CD4-positive, alpha-beta T cell treated with Interleukin-4 for 4 hours (primary cell): ENCODE data around the gene STK32B.

Experiments used
- DNase-seq: peaks from one replicate; pipeline ENCODE4 v3.0.0-alpha.2; 2020

STK32B gene

DNA sequence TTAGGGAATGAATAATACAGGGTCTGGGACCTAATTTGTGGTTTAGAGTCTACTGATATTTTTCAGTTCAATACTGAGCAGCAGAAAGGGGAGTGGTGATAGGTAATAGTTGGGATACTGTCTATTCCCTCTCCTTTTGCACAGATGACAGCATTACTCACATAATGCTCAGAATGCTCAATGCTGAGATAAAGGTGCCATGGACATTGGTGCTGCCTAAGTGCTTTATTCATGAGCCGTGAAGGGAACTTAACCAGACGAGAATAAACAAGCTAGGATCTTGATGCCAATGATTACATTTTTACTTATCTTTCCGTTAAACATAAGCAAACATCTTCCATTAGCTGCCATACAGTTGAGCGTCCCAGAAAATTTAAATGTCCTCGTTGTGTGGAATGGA, 75.6 kb downstream of the STK32B start:
- DNase-seq: no peak

DNA sequence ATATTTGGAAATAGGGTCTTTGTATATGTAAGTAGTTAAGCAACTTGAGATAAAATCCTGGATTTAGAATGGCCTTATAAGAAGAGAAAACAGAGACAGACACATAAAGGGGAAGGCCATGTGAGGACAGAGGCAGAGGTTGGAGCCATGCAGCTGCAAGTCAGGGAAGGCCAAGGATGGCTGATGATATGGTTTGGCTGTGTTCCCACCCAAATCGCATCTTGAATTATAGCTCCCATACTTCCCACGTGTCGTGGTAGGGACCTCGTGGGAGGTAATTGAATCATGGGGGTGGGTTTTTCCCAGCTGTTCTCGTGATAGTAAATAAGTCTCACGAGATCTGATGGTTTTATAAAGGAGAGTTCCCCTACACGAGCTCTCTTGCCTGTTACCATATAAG, 76.3 kb downstream of the STK32B start:
- no peak for DNase-seq

DNA sequence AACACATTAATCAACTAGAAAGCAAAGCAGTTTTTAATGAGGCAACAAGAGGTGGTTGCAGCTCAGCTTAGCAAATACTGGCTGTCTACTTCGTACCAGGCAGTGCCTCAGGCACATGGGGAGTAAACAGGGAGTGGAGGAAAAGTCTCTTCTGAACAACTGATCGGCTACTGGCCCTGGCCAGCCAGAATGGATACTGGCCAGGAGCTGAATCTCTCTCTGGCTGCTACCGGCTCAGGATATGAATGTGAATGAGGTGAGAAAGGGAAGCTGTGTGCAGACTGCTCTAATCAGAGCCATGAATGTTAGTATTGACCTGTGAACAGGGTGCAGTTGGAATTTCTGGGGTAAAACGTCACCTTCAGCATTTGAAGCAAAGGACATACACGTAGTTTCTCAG, 77.3 kb downstream of the STK32B start:
- no peak for DNase-seq

DNA sequence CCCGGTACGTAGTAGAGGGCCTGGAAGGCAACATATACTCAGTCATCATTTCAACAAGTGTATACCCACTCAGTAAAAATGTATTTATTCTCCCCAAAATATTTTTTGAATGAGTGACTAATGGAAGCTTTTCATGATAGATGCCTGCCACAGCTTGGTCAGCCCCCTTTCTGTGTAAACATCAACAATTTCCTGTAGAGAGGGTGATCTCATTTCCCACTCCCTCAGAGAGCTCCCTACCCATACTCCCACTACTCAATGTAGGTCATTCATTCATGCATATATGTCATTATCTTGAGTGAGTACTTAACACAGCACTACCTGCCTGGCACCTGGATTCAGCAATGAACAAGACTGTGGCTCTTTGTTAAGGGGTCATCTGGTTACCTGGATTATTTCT, 81.9 kb downstream of the STK32B start:
- DNase-seq: no peak

DNA sequence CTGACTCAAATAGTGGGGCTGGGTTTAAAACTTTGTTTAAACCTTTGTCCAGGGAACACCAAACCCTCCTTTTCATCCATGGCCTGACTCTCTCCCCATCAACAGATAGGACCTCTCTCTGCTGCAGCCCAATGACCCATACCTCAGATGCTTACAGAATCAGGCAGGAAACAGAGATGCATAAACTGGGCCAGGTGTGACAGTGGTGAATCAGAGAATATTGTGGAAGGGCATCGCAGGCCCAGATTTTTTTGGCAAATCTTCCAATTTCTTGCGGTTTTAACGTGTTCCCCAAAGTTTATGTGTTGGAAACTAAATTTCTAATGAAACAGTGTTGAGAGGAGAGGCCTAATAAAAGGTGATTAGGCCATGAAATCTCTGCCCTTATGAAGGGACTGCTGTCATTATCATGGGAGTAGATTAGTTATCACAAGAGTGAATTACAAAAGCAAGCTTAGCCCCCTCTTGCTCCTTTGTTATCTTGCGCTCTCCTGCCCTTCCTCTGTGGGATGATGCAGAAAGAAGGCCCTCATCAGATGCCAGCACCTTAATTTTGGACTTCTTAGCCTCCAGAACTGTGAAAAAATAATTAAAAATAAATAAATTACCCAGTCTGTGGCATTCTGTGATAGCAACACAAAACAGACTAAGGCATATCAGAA, 82.8 kb downstream of the STK32B start:
- DNase-seq: no peak

DNA sequence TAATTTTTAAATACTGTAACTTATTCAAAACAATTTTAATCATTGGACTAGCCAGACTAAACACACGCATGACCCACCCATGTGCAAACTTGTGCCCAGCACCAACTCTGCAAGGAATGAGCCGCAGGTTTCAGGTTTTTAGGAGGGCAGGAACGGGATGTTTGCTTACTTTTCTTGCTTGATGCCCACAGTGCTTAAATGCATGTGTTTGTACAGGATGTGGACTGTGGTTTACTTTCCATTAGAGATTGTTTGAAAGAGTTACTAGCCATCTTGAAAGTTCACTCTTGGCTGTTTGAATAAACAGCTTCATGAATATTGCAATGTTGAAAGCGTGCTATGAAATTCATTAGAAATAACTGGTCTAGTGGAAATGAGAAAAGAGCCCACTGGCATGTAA, 83.3 kb downstream of the STK32B start:
- DNase-seq: no peak

DNA sequence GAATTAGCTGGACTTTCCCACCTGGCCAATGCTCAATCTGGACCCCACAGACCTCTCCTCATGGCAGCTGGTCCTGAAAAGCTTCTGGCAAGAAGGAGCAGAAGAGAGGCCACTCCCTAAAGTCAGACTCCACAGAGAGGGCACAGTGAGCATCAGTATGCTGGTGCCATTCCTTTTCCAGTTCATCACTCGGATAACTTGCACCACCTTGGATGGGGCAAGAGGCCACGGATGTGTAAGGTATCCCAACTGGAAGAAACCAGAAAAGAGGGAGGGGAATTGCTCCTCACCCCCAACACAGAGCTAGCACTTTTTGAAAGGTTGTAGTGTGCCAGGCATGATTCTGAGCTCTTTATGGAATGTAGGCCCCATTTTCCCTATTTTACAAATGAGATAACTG, 85.9 kb downstream of the STK32B start:
- no peak for DNase-seq

DNA sequence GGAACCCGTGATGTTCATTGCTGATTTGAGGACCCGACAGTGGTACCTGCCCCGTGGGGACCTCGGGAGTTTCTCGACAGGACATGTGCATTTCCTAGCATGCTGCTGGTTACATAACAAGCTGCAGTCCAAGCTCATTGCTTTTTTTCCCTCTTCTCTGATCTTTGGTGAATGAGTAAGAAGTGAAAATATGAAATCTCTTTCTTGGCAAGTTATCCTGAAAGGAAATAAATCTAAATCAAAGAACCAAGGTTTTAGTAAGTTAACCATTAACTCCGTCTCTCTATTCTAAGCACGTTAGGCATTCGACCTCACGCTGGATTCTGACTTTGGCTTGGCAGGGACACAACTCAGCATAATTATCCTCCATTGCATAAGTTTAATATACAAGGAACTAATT, 86.6 kb downstream of the STK32B start:
- DNase-seq: no peak

DNA sequence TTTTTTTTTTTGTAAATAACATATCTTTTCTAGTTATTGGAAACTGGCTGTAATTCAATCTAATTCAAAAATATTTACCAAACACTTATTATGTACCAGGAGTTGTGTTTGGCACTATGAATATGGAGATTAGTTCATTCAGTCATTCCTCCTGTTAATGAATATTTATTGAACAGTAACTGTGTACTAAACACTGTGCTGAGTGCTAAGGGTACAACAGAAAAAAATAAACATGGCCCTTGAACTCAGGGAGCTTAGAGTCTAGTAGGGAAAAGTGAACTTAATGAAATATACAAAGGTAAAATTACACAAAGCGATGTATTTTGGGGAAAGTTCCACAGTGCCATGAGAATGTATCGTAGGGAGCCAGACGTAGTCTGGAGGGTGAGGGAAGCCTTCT, 87.1 kb downstream of the STK32B start:
- DNase-seq: no peak

DNA sequence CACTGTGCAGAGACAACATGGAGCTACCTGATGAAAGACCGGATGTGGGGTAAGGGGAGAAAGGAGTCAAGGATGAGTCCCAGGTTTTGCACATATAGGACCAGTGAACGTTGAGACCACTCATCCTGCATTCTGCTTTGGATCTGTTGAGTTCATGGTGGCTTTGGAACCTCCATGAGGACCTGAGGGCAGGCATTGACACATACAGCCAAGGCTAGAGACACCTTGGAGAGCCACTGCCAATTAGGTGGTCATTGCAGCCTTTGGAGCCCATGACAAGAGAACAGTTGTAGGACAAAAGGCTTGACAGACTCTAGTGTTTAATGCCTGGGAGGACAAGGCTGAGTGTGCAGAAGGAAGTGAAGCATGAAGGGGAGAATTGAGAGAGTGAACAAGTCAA, 87.9 kb downstream of the STK32B start:
- no peak for DNase-seq

DNA sequence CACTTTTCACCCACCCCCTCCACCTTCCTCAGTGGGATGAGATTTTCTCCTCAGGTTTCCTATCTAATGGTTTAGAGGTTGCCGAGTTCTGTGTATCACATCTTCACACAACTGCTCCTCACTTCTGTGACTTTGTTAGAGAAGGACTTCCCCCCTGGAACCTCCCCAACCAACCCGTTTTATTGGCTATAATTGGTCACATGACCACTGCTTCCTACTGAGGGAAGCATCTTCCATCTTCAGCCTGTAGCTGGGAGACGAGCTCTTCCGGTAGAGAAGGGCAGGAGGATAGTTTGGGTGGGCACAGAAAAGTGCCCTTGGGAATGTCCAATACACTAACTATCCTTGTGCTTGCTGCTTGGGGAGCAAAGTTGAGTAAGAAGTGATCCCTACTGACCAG, 90.5 kb downstream of the STK32B start:
- DNase-seq: no peak

DNA sequence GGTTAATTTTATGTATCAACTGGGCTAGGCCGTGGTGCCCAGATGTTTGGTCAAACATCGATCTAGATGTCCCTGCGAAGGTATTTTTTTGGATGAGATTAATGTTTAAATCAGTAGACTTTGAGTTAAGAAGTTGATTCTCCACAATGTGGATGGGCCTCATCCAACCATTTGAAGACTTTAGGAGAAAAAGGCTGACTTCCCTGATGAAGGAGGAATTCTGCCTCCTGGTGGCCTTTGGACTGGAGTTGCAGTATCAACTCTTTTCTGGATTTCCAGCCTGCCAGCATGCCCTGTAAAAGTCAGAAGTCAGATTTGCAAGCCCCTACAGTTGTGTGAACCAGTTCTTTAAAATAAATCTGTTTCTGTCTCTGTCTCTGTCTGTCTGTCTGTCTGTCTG, 91.4 kb downstream of the STK32B start:
- DNase-seq: no peak

DNA sequence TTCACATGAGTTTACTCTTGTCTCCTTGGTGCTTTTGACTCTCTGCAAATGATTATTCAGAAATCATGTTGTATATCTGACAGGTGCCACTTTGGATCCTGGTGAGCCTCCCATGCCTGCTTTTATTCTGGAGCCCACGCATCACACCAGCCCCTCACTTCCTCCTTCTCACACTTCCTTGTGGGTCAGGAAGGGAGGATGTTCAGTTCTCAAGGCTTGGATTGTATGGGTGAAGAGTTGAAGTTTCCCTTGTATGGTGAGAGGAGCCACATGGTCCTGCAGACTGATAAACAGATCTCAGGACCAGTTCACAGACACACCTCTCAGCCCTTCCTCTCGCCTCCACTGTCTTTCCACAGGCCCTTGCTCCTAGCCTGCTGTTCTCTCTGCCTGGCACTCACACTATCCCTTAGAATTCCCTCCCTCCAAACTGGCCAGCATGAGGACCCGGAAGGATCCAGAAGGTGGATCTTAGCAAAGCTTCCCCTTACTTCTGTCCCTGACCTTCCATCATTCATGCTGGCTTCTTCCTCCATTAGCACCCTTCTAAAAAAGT, 92.1 kb downstream of the STK32B start:
- no peak for DNase-seq

DNA sequence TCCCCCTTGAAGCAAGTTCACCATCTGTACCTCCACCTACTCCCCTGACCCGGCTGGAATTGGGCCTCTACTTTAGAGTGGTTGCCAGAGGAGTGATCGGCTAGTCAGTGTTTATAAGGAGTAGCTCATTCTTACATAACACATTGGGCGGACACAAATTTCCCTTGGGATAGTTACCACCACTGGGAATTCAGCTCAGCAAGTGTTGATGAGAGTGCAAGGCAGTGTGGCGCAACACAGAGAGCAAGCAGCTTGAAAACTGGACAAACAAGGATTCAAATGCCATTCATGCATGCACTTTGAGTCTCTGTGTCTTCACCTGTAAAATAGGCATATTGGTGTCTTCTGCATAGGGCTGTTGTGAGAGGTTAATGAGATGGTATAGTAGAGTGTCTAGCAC, 92.7 kb downstream of the STK32B start:
- no peak for DNase-seq

DNA sequence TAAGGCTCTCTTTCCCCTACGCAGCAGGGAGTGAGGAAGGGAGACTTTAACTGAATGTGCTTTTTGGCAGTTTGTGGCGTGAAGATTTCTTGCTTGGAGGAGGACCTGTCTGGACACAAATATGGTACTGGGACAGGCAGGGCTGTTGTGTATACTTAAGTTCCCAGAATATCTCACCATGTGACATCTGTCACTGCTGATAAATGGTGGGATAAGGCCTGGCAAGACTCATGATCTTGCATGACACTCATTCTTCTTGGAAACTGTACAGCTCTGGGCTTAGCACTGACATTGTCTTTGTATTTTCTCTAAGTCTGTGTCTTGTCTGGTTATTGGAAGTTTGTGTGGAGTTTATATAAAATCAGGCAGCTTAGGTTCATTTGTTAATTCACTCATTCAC, 93.1 kb downstream of the STK32B start:
- DNase-seq: no peak

DNA sequence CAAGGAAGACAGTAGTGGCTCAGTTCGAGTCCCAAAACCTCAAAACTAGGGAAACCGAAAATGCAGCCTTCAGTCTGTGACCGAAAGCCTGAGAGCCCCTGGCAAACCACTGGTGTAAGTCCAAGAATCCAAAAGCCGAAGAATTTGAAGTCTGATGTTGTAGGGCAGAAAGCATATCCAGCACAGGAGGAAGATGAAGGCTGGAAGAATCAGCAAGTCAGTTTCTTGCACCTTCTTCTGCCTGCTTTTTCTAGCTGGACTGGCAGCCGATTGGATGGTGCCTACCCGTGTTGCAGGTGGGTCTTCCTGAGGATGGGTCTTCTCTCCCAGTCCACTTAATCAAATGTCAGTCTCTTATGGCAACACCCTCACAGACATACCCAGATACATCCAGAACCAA, 95.0 kb downstream of the STK32B start:
- no peak for DNase-seq

DNA sequence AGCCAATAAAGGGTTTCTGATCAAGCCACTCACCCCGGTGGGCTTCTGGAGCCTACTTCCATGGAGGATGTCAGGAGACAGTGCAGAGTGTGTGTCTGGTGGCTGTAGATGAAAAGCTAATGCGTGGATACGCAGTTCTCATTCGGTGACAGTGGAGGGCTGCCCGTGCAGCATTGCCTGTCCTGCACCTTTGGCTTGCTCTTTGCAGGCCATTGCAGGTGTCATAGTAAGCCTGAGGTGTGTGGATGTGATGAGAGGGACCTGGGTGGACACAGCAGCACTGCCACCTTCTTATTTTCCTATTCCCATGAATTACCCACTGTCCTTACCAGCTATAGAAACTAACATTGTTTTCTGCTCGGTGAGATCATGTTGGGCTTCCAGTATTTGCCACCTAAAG, 101.2 kb downstream of the STK32B start:
- DNase-seq: no peak

DNA sequence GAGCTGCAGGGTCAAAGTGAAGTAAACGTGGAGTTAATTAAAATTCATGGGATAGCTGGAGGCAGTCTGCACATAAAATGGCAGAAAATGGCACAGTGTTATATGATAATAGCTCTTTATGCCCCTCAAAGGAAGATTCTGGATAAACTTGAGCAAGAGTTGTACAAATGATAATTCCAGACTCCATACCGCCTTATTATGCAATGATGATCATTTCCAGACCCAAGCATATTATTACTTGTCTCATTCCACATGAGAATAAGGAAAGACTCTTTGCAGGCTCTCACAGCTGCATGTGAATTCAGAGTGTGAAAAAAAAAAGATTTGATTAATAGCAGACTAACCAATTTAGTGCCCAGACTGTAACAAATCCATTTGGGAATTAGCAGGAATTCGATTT, 105.4 kb downstream of the STK32B start:
- DNase-seq: no peak

DNA sequence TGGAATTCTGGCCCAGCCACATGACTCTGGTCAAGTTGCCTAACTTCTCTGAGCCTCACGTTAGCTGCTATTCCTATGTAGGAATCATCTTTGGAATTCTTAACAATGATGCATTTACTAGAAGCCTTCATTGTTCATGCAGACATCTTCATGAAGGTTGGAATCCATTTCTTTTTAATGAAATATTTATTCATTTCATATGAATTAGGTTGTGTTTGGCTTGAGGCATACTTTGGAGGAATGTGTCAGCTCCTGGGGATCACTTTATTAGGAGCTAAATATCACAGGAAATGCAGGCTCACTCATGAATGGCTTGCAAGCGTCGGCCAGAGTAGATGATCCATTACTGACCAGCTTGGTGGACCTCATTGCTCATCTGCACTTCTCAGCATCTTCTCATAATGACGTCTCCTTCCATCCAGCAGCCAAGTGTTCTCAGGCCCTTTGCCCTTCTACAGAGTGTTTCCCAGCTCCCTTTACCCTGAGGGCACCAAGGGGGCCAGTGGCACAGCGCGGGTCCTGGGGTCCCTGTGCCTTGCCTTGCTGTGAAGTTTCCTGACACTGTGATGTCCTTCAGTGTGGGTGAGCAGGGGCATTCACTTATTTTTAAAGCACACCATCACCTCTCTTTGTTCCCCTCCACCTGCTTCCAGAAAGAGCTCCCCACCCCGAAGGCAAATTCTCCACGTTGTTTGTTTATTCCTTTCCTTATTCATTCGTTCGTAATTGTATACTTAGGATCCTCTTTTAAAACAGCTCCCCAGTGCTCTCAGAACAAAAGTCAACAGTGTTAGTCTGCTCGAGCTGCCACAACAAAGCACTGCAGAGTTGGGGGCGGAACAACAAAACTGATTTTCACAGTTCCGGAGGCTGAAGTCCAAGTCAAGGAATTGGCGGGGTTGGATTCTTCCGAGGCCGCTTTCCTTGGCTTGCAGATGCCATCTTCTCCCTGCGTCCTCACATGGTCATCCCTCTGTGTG, 106.8 kb downstream of the STK32B start:
- no peak for DNase-seq

DNA sequence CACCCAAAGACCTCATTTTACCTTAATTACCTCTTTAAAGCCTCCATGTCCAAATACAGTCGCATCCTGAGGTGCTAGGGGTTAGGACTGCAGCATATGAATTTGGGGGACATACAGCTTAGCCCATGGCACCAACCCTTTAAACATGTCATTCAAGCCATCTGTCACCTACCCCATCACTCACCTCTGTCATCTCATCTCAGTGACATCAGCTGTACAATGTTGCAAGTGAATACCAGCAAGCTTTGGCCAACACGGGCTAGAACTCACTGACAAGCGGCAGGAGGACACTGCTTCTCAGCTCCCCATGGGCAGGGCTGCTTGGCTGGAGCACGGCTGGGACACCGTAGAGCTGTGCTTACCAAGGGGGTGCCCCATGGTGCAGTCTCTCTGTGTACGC, 107.5 kb downstream of the STK32B start:
- no peak for DNase-seq

DNA sequence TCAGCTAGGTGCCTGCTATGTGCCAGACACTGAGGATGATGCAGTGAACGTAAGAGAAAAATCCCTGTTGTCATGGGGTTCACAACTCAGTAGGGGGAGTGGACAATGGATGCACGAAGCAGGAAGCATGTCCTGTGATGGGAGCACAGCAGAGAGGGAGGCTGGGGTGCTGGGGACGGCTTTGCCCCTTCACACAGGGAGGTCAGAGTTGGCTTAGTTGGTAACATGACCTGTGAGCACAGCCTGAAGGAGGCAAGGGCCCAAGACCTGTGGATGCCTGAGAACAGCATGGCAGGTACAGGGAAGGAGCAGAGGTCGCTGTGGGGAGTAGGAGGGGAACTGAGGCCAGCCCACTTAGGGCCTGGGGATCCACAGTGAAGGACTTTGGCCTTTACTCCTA, 109.4 kb downstream of the STK32B start:
- DNase-seq: no peak

DNA sequence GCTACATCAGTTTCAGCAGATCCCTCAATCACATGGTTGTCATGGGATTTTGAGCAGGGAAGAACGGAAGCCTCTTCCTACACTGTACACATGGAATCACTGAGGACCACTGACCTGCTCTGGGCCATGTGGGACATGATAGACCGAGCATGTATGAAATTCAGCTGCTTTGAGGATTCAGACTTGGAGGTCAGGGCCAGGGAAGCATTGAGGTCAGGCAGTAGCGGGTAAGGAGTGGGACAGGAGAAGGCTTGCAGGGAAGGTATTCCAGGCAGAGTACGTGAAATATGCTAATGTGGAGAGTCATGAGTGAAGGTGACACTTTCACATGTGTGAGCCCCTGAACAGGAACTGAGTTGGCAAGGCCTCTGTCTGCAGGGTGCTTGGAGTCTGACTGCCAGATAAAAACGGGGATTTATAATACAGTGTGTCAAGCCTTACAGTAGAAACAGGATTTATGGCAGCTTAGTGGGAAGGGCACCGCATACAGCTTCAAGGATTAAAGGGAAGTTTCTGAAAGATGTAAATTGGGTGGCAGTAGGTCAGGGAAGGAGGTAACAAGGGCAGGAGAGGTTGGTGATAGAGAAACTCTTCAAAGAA, 111.7 kb downstream of the STK32B start:
- DNase-seq: no peak

DNA sequence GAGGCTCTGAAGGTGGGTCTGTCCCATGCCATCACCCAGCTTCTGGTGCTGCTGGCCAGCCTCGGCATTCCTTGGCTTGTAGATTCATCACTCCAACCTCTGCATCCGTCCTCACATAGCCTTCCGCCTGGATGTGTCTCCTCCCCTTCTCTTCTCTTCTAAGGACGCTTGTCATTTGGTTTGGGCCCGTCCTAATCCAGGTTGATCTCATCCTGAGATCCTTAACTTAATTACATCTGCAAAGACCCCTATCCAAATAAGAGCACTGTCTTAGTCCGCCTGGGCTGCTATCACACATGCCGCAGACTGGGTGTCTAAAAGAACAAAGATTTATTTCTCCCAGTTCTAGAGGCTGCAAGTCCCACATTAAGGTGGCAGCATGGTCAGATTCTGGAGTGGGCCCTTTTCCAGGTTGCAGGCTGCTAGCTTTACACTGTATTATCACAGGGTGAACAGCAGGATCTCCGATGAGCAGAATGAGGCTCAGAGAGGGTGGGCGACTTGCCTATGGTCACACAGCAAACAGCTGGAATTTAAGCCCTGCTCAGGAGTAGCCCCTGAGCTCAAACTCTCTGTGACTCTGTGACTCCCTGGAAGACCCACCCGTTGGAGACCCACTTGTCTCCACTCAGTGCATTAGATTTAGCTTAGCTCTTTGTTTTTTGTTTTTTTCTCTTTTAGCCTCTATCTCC, 113.1 kb downstream of the STK32B start:
- no peak for DNase-seq
